IMR-90 (cell line): ENCODE results near the gene STAT4. TPM values are rescaled to one million over a fixed set of nuclear protein-coding genes. Genes with fewer than 3 reads are reported as not detected.

Experiments used
- ATAC-seq: fragments of 200-7000 bp; cut with Tn5 transposase; 2 replicates; pipeline ENCODE4 v1.9.1; 2020; ENCODE audit warnings: low read depth, mild to moderate bottlenecking, moderate library complexity
- BruUV-seq: library from RNA; stranded (reverse); fragments of 400-500 nt; replicated peaks from 2 replicates; lab custom pipeline; 2021; lab: Mats Ljungman, UMichigan
- CTCF ChIA-PET: fragments of 300-600 bp; formaldehyde crosslinking; extraction: SDS; loops from one replicate; lab custom pipeline; 2021; ENCODE audit warnings: antibody characterized with exemption; lab: Yijun Ruan, JAX
- POLR2A ChIA-PET: fragments of 300-600 bp; sonication (Branson Sonifier 250); formaldehyde crosslinking; loops from one replicate; lab custom pipeline; 2022; ENCODE audit warnings: antibody characterized with exemption; ENCODE audit not compliant: unreplicated experiment; lab: Charles Lee
- DNase-seq: peaks from one replicate; pipeline ENCODE4 v3.0.0; 2013
- H2AFZ ChIP-seq: replicated peaks from 2 replicates; pipeline ENCODE3; 2013; ENCODE audit warnings: low read length, mild to moderate bottlenecking; ENCODE audit not compliant: poor library complexity
- H2AK5ac ChIP-seq: 2 replicates; pipeline ENCODE4 v1.6.1; 2013; ENCODE audit warnings: low read depth, low read length, inconsistent platforms
- H2AK9ac ChIP-seq: replicated peaks from 2 replicates; pipeline ENCODE3; 2013; ENCODE audit warnings: mild to moderate bottlenecking, low read depth, low read length, moderate library complexity; ENCODE audit not compliant: poor library complexity
- H2BK120ac ChIP-seq: 2 replicates; pipeline ENCODE4 v1.6.1; 2013; ENCODE audit warnings: low read depth, low read length, inconsistent platforms
- H2BK15ac ChIP-seq: 3 replicates; pipeline ENCODE4 v1.6.1; 2013; ENCODE audit warnings: low read depth, low read length, inconsistent platforms
- H2BK20ac ChIP-seq: 2 replicates; pipeline ENCODE4 v1.6.1; 2013; ENCODE audit warnings: low read depth, mild to moderate bottlenecking, inconsistent platforms, low read length, moderate library complexity
- H2BK5ac ChIP-seq: 2 replicates; pipeline ENCODE4 v1.6.1; 2013; ENCODE audit warnings: mild to moderate bottlenecking, low read depth, low read length, inconsistent platforms; ENCODE audit not compliant: poor library complexity, severe bottlenecking
- H3K14ac ChIP-seq: replicated peaks from 2 replicates; pipeline ENCODE4 v1.6.1; 2013; ENCODE audit warnings: low read depth, low read length, inconsistent platforms
- H3K18ac ChIP-seq: 2 replicates; pipeline ENCODE4 v1.6.1; 2013; ENCODE audit warnings: low read depth, low read length, control low read depth
- H3K23ac ChIP-seq: 2 replicates; pipeline ENCODE4 v1.6.1; 2013; ENCODE audit warnings: low read depth, low read length, inconsistent platforms
- H3K27ac ChIP-seq: 2 replicates; pipeline ENCODE4 v1.5.1; 2013; ENCODE audit warnings: mild to moderate bottlenecking, control low read depth, low read length; ENCODE audit not compliant: insufficient read depth
- H3K27me3 ChIP-seq: 2 replicates; pipeline ENCODE4 v1.6.1; 2013; ENCODE audit warnings: low read length; ENCODE audit not compliant: control insufficient read depth, insufficient read depth
- H3K36me3 ChIP-seq: 2 replicates; pipeline ENCODE4 v1.6.1; 2013; ENCODE audit warnings: low read length, mixed read lengths; ENCODE audit not compliant: control insufficient read depth, insufficient read depth
- H3K4ac ChIP-seq: 2 replicates; pipeline ENCODE4 v1.6.1; 2013; ENCODE audit warnings: low read depth, low read length, inconsistent platforms
- H3K4me1 ChIP-seq: 2 replicates; pipeline ENCODE4 v1.6.1; 2013; ENCODE audit warnings: low read length, mixed read lengths; ENCODE audit not compliant: control insufficient read depth, insufficient read depth
- H3K4me2 ChIP-seq: 2 replicates; pipeline ENCODE4 v1.6.1; 2013; ENCODE audit warnings: low read depth, mild to moderate bottlenecking, control low read depth, low read length, moderate library complexity
- H3K4me3 ChIP-seq: 2 replicates; pipeline ENCODE4 v1.5.1; 2013; ENCODE audit warnings: low read depth, mild to moderate bottlenecking, control low read depth, low read length, moderate library complexity; ENCODE audit not compliant: insufficient read depth
- H3K56ac ChIP-seq: 2 replicates; pipeline ENCODE4 v1.6.1; 2013; ENCODE audit warnings: low read length, inconsistent platforms; ENCODE audit not compliant: insufficient read depth; ENCODE audit errors: extremely low read depth
- H3K79me1 ChIP-seq, 2 experiments: 2 replicates each; pipeline ENCODE4 v1.6.1; 2013; ENCODE audit warnings: low read length in 2 of 2, inconsistent platforms in 1 of 2, low read depth in 1 of 2
- H3K9ac ChIP-seq: 2 replicates; pipeline ENCODE4 v1.6.1; 2013; ENCODE audit warnings: low read depth, low read length, control low read depth
- H3K9me1 ChIP-seq: 2 replicates; pipeline ENCODE4 v1.6.1; 2013; ENCODE audit warnings: low read length, inconsistent platforms; ENCODE audit not compliant: insufficient read depth
- H3K9me3 ChIP-seq: 2 replicates; pipeline ENCODE4 v1.6.1; 2013; ENCODE audit warnings: low read length; ENCODE audit not compliant: control insufficient read depth, insufficient read depth
- H4K20me1 ChIP-seq: 2 replicates; pipeline ENCODE4 v1.6.1; 2013; ENCODE audit warnings: low read length, inconsistent platforms; ENCODE audit not compliant: insufficient read depth
- H4K5ac ChIP-seq: 2 replicates; pipeline ENCODE4 v1.6.1; 2013; ENCODE audit warnings: mild to moderate bottlenecking, low read depth, low read length, control low read depth
- H4K8ac ChIP-seq, 2 experiments: 2 replicates each; pipeline ENCODE4 v1.6.1; 2013; ENCODE audit warnings: low read depth in 2 of 2, low read length in 2 of 2, control low read depth in 1 of 2, inconsistent platforms in 1 of 2
- H4K91ac ChIP-seq: 2 replicates; pipeline ENCODE4 v1.6.1; 2013; ENCODE audit warnings: low read depth, low read length, inconsistent platforms; ENCODE audit not compliant: insufficient read depth
- BHLHE40 ChIP-seq: fragments of 150-350 bp; IDR thresholded peaks from 2 replicates; pipeline ENCODE4 v1.6.1; 2016; ENCODE audit warnings: mild to moderate bottlenecking, low read depth, low read length
- CEBPB ChIP-seq: IDR thresholded peaks from 2 replicates; pipeline ENCODE4 v1.6.1; 2012; ENCODE audit warnings: low read depth, low read length, improper control_type of control experiment
- CHD1 ChIP-seq: IDR thresholded peaks from 2 replicates; pipeline ENCODE4 v1.6.1; 2012; ENCODE audit warnings: low read depth, low read length, improper control_type of control experiment
- FOS ChIP-seq: fragments of 150-350 bp; IDR thresholded peaks from 2 replicates; pipeline ENCODE4 v1.6.1; 2016; ENCODE audit warnings: low read depth, low read length
- MAFK ChIP-seq: IDR thresholded peaks from 2 replicates; pipeline ENCODE4 v1.6.1; 2012; ENCODE audit warnings: low read depth, low read length, improper control_type of control experiment
- MAZ ChIP-seq: IDR thresholded peaks from 2 replicates; pipeline ENCODE4 v1.6.1; 2012; ENCODE audit warnings: low read depth, mild to moderate bottlenecking, low read length, improper control_type of control experiment, moderate library complexity, borderline replicate concordance
- MXI1 ChIP-seq: IDR thresholded peaks from 2 replicates; pipeline ENCODE4 v1.6.1; 2012; ENCODE audit warnings: low read depth, mild to moderate bottlenecking, low read length, moderate library complexity, borderline replicate concordance
- NFE2L2 ChIP-seq: fragments of 150-350 bp; IDR thresholded peaks from 2 replicates; pipeline ENCODE4 v1.6.1; 2016; ENCODE audit warnings: low read depth, mild to moderate bottlenecking, low read length
- POLR2A ChIP-seq: IDR thresholded peaks from 2 replicates; pipeline ENCODE4 v1.6.1; 2012; ENCODE audit warnings: mild to moderate bottlenecking, low read depth, low read length
- RAD21 ChIP-seq: IDR thresholded peaks from 2 replicates; pipeline ENCODE4 v1.6.1; 2012; ENCODE audit warnings: low read length, improper control_type of control experiment
- RCOR1 ChIP-seq: IDR thresholded peaks from 2 replicates; pipeline ENCODE4 v1.6.1; 2012; ENCODE audit warnings: mild to moderate bottlenecking, low read length, improper control_type of control experiment; ENCODE audit not compliant: insufficient replicate concordance
- RFX5 ChIP-seq: IDR thresholded peaks from 2 replicates; pipeline ENCODE4 v1.8.0; 2012; ENCODE audit warnings: low read depth, mild to moderate bottlenecking, low read length, moderate library complexity
- SMC3 ChIP-seq: fragments of 150-350 bp; IDR thresholded peaks from 2 replicates; pipeline ENCODE4 v1.6.1; 2016; ENCODE audit warnings: low read depth, mild to moderate bottlenecking, antibody characterized with exemption, low read length, moderate library complexity
- WGBS, 2 experiments: methylation state at CpG; one replicate each; pipeline versions ENCODE4 v1.1.5 to v1.1.7; 2013; ENCODE audit warnings: missing lambda C conversion rate in 2 of 2; ENCODE audit not compliant: insufficient read length in 1 of 2; ENCODE audit errors: extremely low coverage in 2 of 2; 5-methylcytosine and 5-hydroxymethylcytosine counted together
- dilution Hi-C: fragments of 300-500 bp; cut with HindIII; formaldehyde crosslinking; loops from one replicate; pipeline ENCODE4 v1.14.3; 2018; ENCODE audit warnings: low sequenced_read_pairs; ENCODE audit not compliant: unreplicated experiment
- in situ Hi-C: fragments of 300-500 bp; cut with MboI; formaldehyde crosslinking; loops from 3 replicates; pipeline ENCODE4 v1.14.3; 2019; ENCODE audit warnings: low sequenced_read_pairs, inconsistent platforms, mixed read lengths
- intact Hi-C: fragments of 100-400 bp; cut with micrococcal nuclease; formaldehyde crosslinking; loops from 2 replicates; pipeline ENCODE4 v1.10.0; 2022
- polyA plus RNA-seq, 3 experiments: library from polyadenylated mRNA; depleted of rRNA; stranded (reverse); fragments of >200 nt; gene quantifications; 2 replicates each; pipeline ENCODE4 v1.2.3, GENCODE V29; 2012; ENCODE audit warnings: low replicate concordance in 1 of 3
- total RNA-seq: library from RNA; depleted of rRNA; stranded (reverse); fragments of >200 nt; gene quantifications from 2 replicates; pipeline ENCODE4 v1.2.3, GENCODE V29; 2012
- TF ChIP-seq, protein P1 (sequence below): fragments of 150-350 bp; IDR thresholded peaks from 2 replicates; pipeline ENCODE4 v1.6.1; 2017; ENCODE audit warnings: mild to moderate bottlenecking, antibody characterized with exemption, low read length, low read depth
- TF ChIP-seq, protein P2 (sequence below): fragments of 150-350 bp; IDR thresholded peaks from 2 replicates; pipeline ENCODE4 v1.6.1; 2016; ENCODE audit warnings: low read depth, mild to moderate bottlenecking, low read length, moderate library complexity, borderline replicate concordance
- TF ChIP-seq, protein P3 (sequence below): conservative IDR thresholded peaks from 2 replicates; pipeline ENCODE4 v1.5.1; 2012; ENCODE audit warnings: mild to moderate bottlenecking, low read depth, low read length, improper control_type of control experiment

Gene STAT4
- total and polyA plus RNA-seq, 2 of the 4 experiments (the other 2 are of a cell fraction) = 0.36 to 0.48 TPM

- in situ Hi-C loops = no loop called here
- CTCF ChIA-PET = no interaction called here
- intact Hi-C loops = loop anchor here (5.0 kb wide), 1 partner anchor 33 kb away; no protein-coding TSS in a partner anchor
These were observed 136.2 kb downstream of the STAT4 start for GRCh38 chr2:191014653-191015020.

More at GRCh38 chr2:191014653-191015020, 136.2 kb downstream of the STAT4 start:
- peak overlapping the region; percentile 82 for H3K4me3 ChIP-seq
- H3K23ac ChIP-seq = peak overlapping the region; percentile 98
- H3K4ac ChIP-seq = peak overlapping the region; percentile 93
- H2BK5ac ChIP-seq = peak overlapping the region; percentile 77
- peak overlapping the region; percentile 96 for H2BK120ac ChIP-seq
- peak overlapping the region; percentile 93 for H2AK5ac ChIP-seq
- peak overlapping the region; percentile 97 for H4K91ac ChIP-seq
- peak overlapping the region; percentile 92 for H2BK20ac ChIP-seq
- TF ChIP-seq, protein P1, sequence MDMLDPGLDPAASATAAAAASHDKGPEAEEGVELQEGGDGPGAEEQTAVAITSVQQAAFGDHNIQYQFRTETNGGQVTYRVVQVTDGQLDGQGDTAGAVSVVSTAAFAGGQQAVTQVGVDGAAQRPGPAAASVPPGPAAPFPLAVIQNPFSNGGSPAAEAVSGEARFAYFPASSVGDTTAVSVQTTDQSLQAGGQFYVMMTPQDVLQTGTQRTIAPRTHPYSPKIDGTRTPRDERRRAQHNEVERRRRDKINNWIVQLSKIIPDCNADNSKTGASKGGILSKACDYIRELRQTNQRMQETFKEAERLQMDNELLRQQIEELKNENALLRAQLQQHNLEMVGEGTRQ = no peak
- TF ChIP-seq MXI1 (no peak), RCOR1 (no peak), MAFK (no peak), RAD21 (no peak), NFE2L2 (no peak; the same call in 1 of the 2 replicates), RFX5 (no peak), CEBPB (no peak), BHLHE40 (no peak), SMC3 (no peak), CHD1 (no peak), FOS (no peak), MAZ (no peak), POLR2A (no peak)
- TF ChIP-seq, protein P2, sequence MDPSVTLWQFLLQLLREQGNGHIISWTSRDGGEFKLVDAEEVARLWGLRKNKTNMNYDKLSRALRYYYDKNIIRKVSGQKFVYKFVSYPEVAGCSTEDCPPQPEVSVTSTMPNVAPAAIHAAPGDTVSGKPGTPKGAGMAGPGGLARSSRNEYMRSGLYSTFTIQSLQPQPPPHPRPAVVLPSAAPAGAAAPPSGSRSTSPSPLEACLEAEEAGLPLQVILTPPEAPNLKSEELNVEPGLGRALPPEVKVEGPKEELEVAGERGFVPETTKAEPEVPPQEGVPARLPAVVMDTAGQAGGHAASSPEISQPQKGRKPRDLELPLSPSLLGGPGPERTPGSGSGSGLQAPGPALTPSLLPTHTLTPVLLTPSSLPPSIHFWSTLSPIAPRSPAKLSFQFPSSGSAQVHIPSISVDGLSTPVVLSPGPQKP = no peak
- TF ChIP-seq, protein P3, sequence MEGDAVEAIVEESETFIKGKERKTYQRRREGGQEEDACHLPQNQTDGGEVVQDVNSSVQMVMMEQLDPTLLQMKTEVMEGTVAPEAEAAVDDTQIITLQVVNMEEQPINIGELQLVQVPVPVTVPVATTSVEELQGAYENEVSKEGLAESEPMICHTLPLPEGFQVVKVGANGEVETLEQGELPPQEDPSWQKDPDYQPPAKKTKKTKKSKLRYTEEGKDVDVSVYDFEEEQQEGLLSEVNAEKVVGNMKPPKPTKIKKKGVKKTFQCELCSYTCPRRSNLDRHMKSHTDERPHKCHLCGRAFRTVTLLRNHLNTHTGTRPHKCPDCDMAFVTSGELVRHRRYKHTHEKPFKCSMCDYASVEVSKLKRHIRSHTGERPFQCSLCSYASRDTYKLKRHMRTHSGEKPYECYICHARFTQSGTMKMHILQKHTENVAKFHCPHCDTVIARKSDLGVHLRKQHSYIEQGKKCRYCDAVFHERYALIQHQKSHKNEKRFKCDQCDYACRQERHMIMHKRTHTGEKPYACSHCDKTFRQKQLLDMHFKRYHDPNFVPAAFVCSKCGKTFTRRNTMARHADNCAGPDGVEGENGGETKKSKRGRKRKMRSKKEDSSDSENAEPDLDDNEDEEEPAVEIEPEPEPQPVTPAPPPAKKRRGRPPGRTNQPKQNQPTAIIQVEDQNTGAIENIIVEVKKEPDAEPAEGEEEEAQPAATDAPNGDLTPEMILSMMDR = no peak
- H3K79me1 ChIP-seq = peaks cover 23 to 43% of the 10 kb centered on the region in 2 experiments
- peak overlapping the region; percentile 97 for H3K14ac ChIP-seq
- peak overlapping the region; percentile 98 for H3K56ac ChIP-seq
- peaks cover 15% of the 10 kb centered on the region; the same call in 1 of the 2 replicates for H4K20me1 ChIP-seq
- H3K4me2 ChIP-seq = peak overlapping the region; percentile 76
- dilution Hi-C loops = no loop called here
- no CpG with 5 or more reads among the region's 4 CpGs for WGBS, 2 experiments
- H3K4me1 ChIP-seq = peaks cover 12% of the 10 kb centered on the region
- no peaks in the 10 kb centered on the region for H3K9me3 ChIP-seq
- no peaks in the 10 kb centered on the region for H3K27me3 ChIP-seq
- DNase-seq = no peak
- H4K5ac ChIP-seq = peak overlapping the region; percentile 88
- ATAC-seq = no peak
- peak overlapping the region; percentile 68 for H3K9ac ChIP-seq
- peak overlapping the region; percentile 77 for H3K27ac ChIP-seq
- H3K9me1 ChIP-seq = peaks cover 22% of the 10 kb centered on the region
- peak overlapping the region; percentile 72 for H3K18ac ChIP-seq
- BruUV-seq = TSS peak; percentile 98
- H2BK15ac ChIP-seq = peak overlapping the region; percentile 97
- POLR2A ChIA-PET = interaction anchor here (0.7 kb wide), 1 partner anchor 682 kb away, joined by 3 read pairs; no protein-coding TSS in a partner anchor
- peak overlapping the region; percentile 93 for H2AFZ ChIP-seq
- H3K36me3 ChIP-seq = peaks cover 7% of the 10 kb centered on the region; the same call in 1 of the 2 replicates
- peak overlapping the region; percentile 97 for H4K8ac ChIP-seq
- H2AK9ac ChIP-seq = peak overlapping the region; percentile 31
